ENCODE results near the gene CDK10. TPM values are rescaled to one million over a fixed set of nuclear protein-coding genes. Genes with fewer than 3 reads are reported as not detected.

CDK10 gene
- total and polyA plus RNA-seq, 10 of the 15 experiments (the other 5 are each of a cell fraction or from before 2014, with no cell fraction given), result 1.5 to 58.7 (median 36.0) TPM

GRCh38 chr16:89736554-89736953, 50.1 kb downstream of the CDK10 start:
- H3K4me1 ChIP-seq (ENCODE audit: control insufficient read depth, insufficient read depth, low read length), result peaks cover 3% of the 10 kb centered on the region; the same call in 1 of the 2 replicates
- WGBS (ENCODE audit: insufficient coverage, insufficient replicate concordance, low lambda C conversion rate, missing lambda C conversion rate), result 89% methylated on average over 3 of the region's 3 CpGs
- SMC1A ChIA-PET (ENCODE audit: uncharacterized antibody, unreplicated experiment), result no interaction called here
- H3K9ac ChIP-seq (ENCODE audit: control insufficient read depth, insufficient read depth, low read length), result no peak overlapping the region
- POLR2A ChIA-PET, result interaction anchor here (0.6 kb wide), 1 partner anchor 136 kb away, joined by 4 read pairs; no protein-coding TSS in a partner anchor
- no peaks in the 10 kb centered on the region for H3K27me3 ChIP-seq (replicated peaks in 1 of 2; ENCODE audit: control insufficient read depth in 2 of 2, insufficient read depth in 2 of 2, low read length in 1 of 2)
- intact Hi-C loops (cut with micrococcal nuclease; ENCODE audit: unreplicated experiment) (no loop called here), in situ Hi-C loops (cut with MboI) (no loop called here)
- FAIRE-seq, result no peak
- BruUV-seq (replicated peaks), result no TSS peak
- H4K20me1 ChIP-seq (ENCODE audit: control insufficient read depth, insufficient read depth), result no peaks in the 10 kb centered on the region
- peaks cover 36 to 40% of the 10 kb centered on the region in 2 experiments for H3K36me3 ChIP-seq (ENCODE audit: control insufficient read depth in 2 of 2, insufficient read depth in 2 of 2, low read length in 1 of 2)
- no peak overlapping the region for H3K4me3 ChIP-seq
- TF ChIP-seq IKZF2 (IDR thresholded peaks at IDR 0.05) (no peak), EGR1 (IDR thresholded peaks at IDR 0.05; ENCODE audit: borderline replicate concordance in 1 of 2, low read depth in 2 of 2, low read length in 2 of 2) (no peak), ETV6 (conservative IDR thresholded peaks at IDR 0.05 in 1 of 2, IDR thresholded peaks at IDR 0.05 in 1 of 2; ENCODE audit: borderline replicate concordance in 1 of 2, low read depth in 1 of 2) (no peak), ZNF384 (IDR thresholded peaks at IDR 0.05; ENCODE audit: borderline replicate concordance, low read depth, low read length) (no peak), E2F4 (IDR thresholded peaks at IDR 0.05; ENCODE audit: low read depth, low read length) (no peak), RBBP5 (conservative IDR thresholded peaks at IDR 0.05) (no peak), SREBF2 (IDR thresholded peaks at IDR 0.05; ENCODE audit: low read length) (no peak), ELK1 (IDR thresholded peaks at IDR 0.05; ENCODE audit: low read depth, low read length) (no peak), CBX3 (IDR thresholded peaks at IDR 0.05; ENCODE audit: borderline replicate concordance, low read depth) (no peak), WRNIP1 (IDR thresholded peaks at IDR 0.05; ENCODE audit: borderline replicate concordance, low read depth, low read length) (no peak)
- CTCF ChIA-PET, result interaction anchor here (0.7 to 0.8 kb wide), 2 partner anchors 36 to 66 kb away, joined by 3 read pairs; no protein-coding TSS in a partner anchor
- RAD21 ChIA-PET (ENCODE audit: unreplicated experiment), result no interaction called here
- ATAC-seq, result no peak
- H3K27ac ChIP-seq (ENCODE audit: control insufficient read depth, insufficient read depth), result no peak overlapping the region
- no peak overlapping the region for H2AFZ ChIP-seq (ENCODE audit: control insufficient read depth, low read depth, low read length)
- no peaks in the 10 kb centered on the region; the same call in 2 of the 3 replicates for H3K9me3 ChIP-seq (replicated peaks; ENCODE audit: control insufficient read depth, insufficient read depth, low read length)
- H3K79me2 ChIP-seq (ENCODE audit: control insufficient read depth, insufficient read depth, low read length), result no peaks in the 10 kb centered on the region
- no peak overlapping the region for H3K4me2 ChIP-seq (ENCODE audit: control insufficient read depth, insufficient read depth)
- DNase-seq (ENCODE audit: low read depth, low spot score), result no peak
